ENCODE data around the gene MUC2.

- TF ChIP-seq CTCF (conservative IDR thresholded peaks at IDR 0.05) (no peak), ZFX (IDR thresholded peaks at IDR 0.05) (no peak)
Observed at GRCh38 chr11:1105183-1105565, 30.5 kb downstream of the MUC2 start.

All from C4-2B (cell line).